Measurements from ENCODE around the gene CEBPZ. TPM values are rescaled to one million over a fixed set of nuclear protein-coding genes. Genes with fewer than 3 reads are reported as not detected.

Gene CEBPZ
- total RNA-seq, 1 donor from 2014 or later, result 65.0 TPM

DNA sequence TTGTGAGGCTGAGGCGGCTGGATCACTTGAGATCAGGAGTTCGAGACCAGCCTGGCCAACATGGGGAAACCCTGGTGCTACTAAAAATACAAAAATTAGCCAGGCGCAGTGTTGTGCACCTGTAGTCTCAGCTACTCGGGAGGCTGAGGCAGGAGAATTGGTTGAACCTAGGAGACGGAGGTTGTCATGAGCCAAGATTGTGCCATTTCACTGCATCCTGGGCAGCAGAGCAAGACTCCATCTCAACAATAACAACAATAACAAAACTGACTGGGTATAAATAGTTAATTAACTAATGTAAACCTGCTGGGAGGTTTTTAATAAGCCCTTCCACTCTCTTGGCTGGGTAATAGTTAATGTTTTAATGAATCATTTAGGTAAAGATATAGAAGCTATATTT is 50.8 kb downstream of the CEBPZ start:
- no peak for DNase-seq

DNA sequence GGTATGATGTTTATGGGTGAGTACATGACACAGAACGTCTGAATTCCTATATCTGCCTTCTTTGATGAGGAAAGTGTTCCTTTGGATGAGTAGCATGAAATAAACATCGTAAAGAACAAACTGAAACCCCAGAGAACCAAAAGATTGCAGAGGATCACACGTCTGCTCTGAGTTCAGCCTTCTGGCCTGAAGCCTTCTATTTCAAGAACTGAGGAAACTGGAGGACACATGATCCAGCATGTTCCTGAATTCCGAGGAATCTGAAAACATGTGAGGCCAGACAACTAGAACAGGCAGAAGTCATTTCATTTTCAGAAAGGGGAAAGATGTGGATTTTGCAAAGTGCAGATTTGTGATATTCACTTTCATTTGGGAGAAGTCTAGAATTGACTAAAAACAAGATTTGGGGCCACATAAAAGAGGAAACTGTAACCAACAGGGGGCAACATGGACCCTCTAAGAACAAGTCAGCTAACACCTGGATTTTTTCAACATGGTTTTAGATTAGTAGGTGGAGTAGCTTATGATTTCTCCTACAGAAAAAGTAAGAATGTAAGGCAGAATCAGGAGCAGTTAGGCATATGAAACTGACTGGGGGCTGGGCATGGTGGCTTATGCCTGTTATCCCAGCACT is 51.3 kb downstream of the CEBPZ start:
- DNase-seq, result no peak

DNA sequence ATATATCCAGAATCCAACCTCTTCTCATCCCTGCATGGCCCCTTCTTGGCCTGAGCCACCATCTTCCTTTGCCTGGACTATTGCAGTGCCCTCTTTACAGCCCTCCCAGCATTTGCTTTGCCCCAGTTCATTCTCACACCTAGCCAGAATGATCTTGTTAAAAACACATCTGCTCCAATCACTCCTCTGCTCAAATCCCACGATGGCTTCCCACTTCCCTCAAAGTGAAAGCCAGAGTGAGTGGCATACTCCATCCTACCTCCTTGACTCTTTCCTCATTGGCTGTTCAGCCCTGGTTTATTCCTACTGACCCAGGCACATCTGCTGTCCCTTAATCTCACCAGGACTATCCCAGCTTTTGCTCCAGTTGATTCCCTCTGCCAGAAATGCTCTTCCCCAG is 57.7 kb downstream of the CEBPZ start:
- DNase-seq, result no peak

DNA sequence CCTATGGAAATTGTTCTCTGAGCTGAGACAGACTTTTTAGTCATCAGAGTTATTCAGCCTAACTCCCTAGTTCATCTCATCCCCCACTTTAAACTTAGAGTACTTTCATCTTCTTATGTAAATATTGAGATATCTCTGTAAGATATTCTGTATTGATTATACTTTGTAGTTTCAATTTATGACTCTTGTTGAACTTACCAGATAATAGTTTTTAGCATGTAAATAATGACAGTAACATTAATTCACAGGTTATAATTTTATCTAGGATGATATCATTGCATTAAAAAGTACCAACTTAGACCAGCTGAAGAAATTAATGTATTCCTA is 59.8 kb downstream of the CEBPZ start:
- DNase-seq, result no peak

DNA sequence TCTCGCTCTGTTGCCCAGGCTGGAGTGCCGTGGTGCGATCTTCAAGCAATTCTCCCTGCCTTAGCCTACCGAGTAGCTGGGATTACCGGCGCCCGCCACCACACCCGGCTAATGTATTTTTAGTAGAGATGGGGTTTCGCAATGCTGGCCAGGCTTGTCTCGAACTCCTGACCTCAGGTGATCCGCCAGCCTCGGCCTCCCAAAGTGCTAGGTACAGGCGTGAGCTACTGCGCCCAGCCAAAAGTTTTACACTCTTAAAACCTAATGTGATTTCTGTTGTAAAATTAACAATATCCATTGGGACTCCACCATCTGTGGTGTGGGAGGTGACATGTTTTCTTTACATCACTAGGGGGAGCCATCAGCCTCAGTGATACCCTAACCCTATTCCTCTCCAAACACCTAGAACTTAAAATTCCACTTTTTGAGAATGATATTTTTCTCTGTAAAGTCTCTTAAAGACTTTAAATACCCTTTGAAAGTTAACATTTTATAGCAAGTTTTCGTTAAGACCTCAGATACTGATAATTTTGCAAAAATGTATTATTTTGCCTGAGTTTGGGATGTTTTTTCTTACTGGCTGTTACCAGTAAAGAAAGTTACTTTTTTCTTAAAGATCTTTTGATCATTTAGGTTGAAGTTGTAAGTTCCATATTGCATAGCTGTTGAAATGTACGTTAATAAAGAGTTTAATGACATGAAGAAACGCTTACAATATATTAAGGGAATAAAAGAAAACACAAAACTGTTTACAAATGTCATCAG is 63.0 kb downstream of the CEBPZ start:
- no peak for DNase-seq

DNA sequence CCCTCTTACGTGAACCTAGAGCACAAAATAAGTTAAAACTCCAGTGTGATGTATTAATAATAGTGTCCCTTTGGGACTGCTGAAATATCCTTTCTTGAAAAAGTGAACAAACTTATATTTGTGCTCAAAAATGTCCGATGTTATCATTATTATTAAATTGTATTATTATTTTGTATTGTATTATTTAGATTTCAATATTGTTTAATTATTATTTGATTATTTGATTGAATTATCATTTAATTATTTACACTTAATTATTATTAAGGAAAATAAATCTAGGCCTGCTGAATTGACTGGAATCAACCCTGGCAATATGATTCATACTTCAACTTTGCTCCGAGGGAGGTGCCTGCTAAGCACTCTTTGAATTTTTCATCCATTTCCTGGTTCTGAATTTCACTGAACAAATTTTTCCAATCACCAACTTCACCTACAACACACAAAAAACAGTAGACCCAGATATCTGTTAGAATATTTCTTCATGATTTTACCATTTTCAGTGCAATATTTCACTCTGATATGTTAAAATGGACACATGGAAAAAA is 63.7 kb downstream of the CEBPZ start:
- no peak for DNase-seq

DNA sequence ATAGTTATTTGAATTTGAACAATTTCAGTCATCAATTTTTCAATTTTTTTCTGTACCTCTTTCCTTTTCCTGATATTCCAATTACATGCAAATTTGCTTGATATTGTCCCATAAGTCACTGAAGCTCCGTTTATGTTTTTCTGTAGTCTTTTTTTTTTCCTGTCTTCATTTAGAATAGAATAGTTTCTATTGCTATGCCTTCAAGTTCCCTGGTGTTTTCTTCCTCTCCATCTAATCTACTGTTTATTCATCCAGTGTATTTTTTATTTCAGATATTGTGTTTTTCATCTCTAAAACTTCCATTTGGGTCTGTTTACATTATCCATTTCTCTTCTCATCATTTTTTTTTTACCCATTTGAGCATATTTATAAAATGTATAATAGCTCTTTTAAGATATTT is 66.6 kb downstream of the CEBPZ start:
- DNase-seq, result no peak

DNA sequence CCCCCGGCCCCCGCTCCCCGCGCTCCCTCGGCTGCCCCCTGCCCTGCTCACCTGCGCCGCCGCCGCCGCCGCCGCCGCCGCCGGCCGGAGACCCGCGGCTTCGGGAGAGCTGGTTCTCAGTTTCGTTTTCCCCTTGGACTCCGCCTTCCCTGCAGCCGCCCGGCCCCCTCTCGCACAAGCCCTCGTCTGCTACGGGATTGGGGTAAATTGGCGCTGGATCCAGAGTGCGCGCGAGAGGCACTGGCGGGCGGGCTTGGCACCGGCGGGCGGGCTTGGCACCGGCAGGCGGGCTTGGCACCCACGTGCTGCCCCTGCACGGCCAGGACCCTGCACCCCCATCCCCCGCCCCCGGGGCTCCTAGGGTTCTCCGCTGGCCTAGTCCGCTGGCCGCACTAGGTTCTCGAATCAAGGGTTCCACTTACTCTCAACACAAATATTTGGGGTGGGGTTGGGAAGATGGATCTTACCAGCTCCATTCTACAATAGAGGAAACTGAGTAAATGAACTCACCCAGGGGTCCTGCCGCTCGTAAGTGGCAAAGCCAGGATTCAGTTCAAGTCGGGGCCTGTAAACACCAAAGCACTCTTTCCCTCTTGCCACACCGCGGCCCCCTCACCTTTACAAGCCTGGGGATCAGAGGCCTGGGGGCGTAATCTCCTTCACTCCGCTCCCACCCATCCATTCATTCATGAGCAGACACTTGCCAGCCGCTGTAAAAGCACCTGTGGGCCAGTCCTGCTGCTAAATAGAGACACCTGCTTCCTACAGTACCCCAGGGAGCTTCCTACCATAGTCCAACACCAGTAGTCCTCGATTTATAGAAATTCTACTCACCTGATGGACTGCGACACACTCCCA is 74.3 kb downstream of the CEBPZ start, which contains the start of gene EIF2AK2:
Gene EIF2AK2, minus strand, starts transcription at position 124 of the 858 bp plus-strand sequence. CDS start 9,174 bp downstream, outside the sequence.
- DNase-seq, result peak; percentile 79

DNA sequence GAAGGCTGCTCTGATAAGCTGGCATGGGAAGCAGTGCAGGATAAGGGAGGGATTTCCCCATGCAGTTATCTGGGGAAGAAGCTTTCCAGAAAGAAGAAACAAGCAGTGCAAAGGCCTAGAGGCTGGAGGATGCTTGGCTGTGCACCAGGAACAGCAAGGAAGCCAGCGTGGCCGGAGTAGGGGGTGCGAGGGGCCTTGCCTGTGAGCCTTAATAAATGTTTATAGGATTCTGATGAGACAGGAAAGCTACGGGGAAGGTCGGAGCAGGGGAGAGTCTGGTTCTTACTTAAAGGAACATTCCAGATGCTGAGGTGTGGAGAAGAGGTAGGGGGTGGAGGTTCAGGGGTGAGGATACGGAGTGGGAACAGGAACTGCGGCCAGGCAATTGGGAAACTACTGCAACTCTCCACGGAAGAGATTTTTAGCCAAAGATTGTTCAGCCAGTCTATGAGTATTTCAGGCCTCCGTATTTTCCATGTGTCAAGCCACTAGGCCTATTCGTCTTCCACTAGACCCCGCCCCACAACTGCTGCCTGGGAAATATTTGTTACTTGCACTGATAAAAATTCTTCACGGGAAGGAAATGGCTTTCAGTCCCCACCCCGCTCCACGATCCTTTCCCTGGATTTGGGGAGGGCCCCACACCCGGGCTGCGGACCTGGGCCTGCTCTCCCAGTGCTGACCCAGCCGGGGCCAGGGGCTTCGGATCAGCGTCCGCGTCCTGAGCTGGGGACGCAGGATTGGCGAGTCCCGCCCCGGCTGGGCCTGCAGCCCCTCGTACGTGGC is 75.1 kb downstream of the CEBPZ start:
- no peak for DNase-seq

DNA sequence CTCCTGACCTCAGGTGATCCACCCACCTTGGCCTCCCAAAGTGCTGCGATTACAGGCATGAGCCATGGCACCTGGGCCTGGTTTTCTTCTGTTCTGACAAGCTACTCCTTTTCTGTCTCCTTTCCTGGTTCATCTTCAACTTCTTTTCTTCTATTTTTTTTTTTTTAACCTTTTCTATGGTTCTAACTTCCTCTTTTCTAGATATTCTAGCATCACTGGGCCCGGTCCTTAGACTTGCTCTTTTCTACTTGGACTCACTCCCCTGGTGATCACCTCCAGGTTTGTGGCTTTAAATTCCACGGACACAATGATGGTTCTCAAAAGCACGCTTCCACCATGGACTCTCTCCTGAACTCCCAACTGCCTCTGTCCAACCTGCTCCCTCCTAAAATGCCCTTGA is 76.6 kb downstream of the CEBPZ start:
- DNase-seq, result no peak

DNA sequence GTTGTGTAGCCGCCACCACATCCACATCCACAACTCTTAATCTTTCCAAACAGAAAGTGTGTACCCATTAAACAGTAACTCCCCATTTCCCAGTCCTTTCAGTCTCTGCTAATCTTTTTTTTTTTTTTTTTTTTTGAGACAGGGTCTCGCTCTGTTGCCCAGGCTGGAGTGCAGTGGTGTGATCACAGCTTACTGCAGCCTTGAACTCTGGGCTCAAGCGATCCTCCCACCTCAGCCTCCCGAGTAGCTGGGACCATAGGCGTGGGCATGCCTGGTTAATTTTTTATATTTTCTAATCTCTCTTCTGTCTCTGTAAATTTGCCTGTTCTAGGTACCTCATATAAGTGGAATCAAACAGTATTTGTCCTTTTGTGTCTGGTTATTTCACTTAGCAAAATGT is 78.2 kb downstream of the CEBPZ start:
- no peak for DNase-seq

Other genes starting within 250 kb of the CEBPZ start
- 126 TPM for gene HEATR5B, start 147.2 kb downstream of the CEBPZ start, total RNA-seq
- 20.9 TPM for gene GPATCH11, start 147.1 kb downstream of the CEBPZ start, total RNA-seq
- 48.7 TPM for gene EIF2AK2, start 74.6 kb downstream of the CEBPZ start, total RNA-seq
- gene SULT6B1, start 42.9 kb downstream of the CEBPZ start, total RNA-seq, result not detected
- gene CEBPZOS, start 35.1 kb downstream of the CEBPZ start, total RNA-seq, result 24.5 TPM
- gene NDUFAF7, start 62 bp upstream of the CEBPZ start, total RNA-seq, result 36.2 TPM
- gene PRKD3, start 93.2 kb upstream of the CEBPZ start, total RNA-seq, result 29.9 TPM
- gene QPCT, start 113.0 kb upstream of the CEBPZ start, total RNA-seq, result 5.9 TPM

All from occipital lobe (tissue), 2 donors.